ENCODE data around the gene CALHM6.
"Not testable (repeated sequence)": the region's sequence is repeated elsewhere in the genome, so short reads cannot be mapped to it uniquely, and the experiment has no call there.

Gene CALHM6

DNA sequence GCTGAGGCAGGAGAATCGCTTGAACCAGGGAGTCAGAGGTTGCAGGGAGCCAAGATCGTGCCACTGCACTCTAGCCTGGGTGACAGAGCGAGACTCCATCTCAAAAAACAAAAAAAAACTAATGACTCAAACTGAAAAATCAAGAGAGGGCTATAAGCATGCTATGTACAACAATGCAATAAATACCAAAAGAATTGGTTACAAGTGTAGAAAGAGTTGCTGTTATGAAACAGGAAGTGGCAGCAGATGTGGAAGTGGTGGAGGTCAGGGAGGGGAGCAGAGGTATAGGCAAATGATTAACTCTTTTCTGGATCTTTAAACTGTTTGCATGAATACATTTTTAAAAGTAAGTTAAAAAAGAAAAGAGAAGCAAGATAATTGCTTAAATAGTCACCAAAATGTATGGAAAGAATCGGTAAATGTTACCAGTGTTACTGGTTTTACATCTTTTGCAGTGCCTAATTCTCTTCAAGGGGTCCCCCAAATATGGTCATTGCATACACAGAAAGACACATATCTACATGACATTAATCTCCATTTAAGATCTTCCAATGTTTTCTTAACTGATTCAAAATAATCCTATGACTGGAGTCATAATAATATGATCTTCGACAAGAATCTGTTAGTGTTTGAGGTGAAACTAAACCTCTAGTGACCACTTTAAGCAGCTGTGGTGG lies 15.0 kb downstream of the CALHM6 start:
- DNase-seq (ENCODE audit: low read depth), result no peak

DNA sequence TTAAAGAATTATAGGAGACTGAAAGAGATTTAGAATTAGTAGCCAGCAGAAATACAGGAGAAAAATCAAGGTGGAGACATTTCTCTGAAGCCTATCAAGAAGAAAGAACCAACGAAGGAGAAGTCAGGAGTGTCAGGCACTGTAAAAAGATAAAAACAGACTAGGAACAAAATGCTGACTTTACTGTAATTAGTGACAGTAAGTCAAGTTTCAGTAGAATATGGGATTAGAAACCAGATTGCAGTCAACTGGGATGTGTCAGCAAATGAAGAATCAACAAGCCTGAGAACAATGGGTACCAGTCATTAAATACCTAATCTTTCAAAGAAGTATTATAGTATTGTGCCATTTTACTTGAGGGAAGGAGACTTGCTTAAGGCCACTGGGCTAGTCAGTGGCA lies 21.6 kb downstream of the CALHM6 start:
- DNase-seq (ENCODE audit: low read depth), result no peak

DNA sequence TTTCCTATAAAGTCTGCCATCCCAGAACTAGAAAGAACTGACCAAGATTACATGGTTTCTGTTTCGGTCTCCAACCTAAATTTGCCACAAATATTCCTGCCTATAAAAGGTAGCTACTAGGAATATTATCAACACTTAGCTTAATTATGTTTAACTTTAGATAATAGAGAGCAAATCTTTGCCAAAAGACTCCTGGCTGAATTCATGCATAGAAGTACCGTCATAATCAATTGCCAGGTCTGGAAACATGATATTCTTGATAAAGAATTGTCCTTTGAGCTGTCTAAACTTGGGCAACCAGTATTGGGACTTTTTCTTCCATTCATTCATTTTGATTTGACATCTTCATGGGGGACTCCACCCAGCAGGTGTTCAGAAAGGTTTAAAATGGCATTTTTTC lies 22.4 kb downstream of the CALHM6 start:
- DNase-seq (ENCODE audit: low read depth), result no peak

DNA sequence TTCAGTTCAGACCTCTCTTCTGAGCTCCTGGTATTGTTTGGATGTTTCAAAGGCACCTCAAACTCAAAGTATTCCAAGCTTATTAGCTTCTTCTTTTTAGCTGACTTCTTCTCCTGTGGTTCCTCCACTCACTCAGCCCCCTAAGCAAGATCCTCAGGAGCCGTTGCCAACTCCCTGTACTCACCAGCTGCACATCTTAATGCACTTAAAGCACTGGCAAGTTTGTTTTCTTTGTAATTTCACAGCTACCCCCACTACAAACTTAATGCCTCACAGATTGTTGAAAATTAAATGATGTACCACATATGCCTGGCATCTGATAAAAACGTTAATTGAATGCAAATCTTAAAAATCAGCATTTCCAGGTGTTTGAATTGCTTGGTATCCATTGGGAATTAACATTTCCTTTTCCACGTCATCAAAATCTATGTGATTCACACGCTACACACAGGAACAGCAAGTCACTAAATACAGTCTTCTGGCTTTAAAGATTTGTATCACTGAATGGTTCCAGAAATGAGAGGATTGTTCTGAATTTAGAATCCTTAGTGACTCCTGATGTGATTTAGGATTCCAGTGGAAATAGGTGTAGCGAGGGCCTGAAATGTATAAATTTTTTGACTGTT lies 24.5 kb downstream of the CALHM6 start:
- DNase-seq (ENCODE audit: low read depth), result no peak

DNA sequence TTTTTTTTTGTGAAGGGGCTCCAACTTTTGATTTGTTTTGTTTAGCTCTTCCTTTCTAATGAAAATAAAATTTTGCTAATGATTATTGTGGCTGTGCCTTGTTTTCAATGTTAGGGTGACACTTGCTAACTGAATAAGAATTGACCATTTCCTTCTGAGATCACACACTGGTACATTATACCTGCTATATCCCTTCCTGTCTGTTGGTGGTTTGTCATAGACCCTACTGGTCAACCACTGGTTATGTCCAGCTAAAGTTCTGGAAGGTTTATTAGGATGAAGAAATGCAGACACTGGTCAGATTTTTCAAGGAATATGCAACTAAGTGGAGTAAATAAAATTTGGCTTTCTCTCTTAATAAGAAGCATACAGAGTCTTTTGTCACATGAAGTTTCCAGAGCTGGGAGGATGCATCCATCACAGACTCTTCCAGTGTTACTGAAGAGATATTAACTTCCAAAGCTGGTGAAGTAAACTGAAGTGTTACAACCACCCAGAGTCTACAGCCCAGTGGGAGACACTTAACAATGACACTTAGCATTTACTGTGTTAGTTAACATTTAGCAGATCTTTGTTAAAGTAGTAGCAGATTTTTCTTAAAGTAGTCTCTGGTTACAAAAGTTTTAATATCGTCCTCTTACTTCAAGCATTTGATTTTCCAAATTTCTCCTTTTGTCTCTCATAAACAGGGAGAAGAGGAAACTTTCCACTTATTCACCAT lies 30.6 kb downstream of the CALHM6 start:
- no peak for DNase-seq (ENCODE audit: low read depth)

DNA sequence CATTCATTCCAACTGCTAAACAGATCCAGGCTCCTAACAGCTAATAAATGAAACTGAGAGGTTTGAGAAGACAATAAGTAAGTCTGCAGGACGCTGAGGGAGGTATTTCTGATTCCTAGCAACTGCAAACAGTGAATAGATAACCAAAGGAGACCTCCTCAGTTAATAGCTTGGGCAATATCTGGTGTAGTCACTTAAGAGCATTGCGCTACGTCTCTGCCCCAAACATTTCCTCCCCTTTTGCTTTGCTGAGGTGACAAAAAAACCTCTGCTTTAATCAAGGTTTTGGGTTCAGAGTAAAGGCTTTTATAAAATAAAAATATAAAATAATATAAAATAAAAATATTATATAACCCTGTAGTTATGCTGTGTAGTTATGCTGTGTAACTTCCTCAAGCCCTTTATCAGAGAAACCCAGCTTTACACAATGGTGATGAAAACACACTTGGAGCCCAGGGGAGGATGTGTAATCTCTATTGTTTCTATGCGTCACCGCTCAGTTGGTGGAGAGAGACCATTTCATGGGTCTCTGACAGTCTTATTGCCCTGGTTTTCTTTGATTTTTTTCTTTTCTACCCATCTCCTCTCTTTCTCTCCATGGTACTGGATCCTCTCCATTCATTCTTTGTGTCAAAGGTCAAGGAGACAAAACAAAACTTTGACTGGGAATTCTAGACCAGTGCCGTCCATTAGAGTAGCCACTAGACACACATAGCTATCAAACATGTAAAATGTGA lies 31.3 kb downstream of the CALHM6 start:
- no peak for DNase-seq (ENCODE audit: low read depth)

DNA sequence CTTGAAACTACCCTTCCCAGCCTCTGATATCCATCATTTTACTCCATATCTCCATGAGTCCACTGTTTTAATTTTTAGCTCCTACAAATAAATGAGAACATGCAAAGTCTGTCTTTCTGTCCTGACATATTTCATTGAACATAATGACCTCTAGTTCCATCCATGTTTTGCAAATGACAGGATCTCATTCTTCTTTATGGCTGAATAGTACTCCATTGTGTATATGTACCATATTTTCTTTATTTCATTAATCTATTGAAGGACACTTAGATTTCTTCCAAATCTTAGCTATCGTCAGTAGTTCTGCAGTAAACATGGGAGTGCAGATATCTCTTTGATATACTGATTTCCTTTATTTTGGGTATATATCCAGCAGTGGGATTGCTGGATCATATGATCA lies 34.0 kb downstream of the CALHM6 start:
- DNase-seq (ENCODE audit: low read depth), result not testable (repeated sequence)

DNA sequence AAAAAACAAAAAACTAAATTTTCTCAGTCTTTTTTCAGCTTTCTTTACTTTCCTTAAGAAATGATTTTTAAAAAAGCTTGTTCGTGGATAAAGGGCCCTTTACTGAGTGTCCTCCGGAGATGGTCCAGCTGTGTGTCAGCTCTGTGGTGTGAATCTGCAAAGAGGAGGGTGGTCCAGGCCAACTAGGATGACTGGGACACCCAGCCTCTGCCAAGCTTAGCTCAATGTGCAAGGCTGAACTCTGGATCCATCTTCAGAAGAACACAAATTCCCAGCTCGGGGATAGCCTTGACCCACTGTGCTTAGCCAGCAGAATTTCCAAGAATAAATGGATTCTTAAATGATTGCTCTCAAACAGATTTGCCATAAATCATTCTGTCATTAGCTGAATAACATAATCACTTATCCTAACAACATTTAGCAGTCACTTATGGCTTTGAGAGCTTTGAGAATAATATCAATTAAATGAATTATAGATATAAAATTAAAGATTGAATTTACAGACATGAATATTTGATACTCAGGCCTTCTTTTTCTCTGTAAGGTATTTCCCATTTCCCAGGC lies 36.0 kb downstream of the CALHM6 start:
- DNase-seq (ENCODE audit: low read depth), result no peak

DNA sequence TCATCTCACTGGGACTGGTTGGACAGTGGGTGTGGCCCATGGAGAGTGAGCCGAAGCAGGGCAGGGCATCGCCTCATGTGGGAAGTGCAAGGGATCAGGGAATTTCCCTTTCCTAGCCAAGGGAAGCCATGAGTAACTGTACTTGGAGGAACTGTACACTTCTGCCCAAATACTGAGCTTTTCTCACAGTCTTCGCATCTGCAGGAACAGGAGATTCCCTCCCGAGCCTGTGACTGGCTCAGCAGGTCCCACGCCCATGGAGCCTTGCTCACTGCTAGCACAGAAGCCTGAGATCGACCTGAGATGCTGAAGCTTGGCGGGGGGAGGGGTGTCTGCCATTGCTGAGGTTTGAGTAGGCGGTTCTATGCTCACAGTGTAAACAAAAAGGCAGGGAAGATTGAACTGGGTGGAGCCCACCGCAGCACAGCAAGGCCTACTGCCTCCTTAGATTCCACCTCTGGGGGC lies 39.8 kb downstream of the CALHM6 start:
- no peak for DNase-seq (ENCODE audit: low read depth)

DNA sequence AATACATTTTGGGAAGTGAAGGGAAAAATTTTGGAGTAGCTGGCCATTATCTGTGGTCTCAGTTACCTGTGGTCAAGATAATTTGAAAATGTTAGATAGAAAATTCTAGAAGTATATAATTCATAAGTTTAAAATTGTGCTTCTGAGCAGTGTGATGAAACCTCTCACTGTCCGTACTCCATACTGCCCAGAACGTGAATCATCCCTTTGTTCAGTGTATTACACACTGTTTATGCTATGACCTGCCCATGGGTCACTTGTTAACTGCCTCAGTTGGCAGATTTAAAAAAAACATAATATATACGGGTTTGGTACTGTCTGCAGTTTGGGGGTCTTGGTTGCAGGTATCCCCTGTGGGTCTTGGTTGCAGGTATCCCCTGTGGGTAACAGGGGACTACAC lies 46.1 kb downstream of the CALHM6 start:
- no peak for DNase-seq (ENCODE audit: low read depth)

DNA sequence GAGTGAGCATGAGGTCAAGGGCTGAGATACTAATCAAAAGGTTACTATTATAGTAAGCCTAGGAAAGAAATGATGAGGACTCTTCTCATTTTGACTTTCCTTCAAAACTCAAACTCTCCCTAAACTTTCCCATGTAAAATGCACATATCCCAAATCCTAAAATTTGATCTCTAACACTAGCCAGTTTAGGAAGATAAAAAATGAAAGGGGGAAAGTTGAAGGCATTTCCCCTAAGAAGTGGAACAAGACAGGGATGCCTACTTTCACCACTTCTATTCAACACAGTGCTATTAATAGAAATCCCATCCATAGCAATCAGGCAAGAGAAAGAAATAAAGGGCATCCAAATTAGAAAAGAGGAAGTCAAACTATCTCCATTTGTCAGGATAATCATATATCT lies 47.4 kb downstream of the CALHM6 start:
- DNase-seq (ENCODE audit: low read depth), result no peak

DNA sequence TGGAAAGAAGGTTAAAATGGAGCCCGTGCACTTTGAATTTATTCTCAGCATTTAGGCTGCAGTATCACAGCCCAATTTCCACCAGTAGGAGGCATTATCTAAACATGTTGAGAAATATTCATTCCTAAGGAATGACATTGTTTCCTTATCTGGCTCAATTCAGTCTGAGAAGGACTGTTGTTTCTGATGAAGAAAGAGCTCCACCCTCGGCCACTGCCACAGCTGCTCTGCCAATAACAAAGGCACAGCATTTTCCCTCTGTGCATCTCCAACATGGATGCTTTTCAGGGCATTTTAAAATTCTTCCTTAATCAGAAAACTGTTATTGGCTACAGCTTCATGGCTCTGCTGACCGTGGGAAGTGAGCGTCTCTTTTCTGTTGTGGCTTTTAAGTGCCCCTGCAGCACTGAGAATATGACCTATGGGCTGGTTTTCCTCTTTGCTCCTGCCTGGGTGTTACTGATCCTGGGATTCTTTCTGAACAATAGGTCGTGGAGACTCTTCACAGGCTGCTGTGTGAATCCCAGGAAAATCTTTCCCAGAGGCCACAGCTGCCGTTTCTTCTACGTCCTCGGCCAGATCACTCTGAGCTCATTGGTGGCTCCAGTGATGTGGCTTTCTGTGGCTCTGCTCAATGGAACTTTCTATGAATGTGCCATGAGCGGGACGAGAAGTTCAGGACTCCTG lies 50.4 kb downstream of the CALHM6 start, which contains the start of gene CALHM5:
TSS of gene CALHM5 (plus strand) at position 216 of the 687 bp plus-strand sequence. CDS start at position 274, 58 bp downstream.
- no peak for DNase-seq (ENCODE audit: low read depth)

DNA sequence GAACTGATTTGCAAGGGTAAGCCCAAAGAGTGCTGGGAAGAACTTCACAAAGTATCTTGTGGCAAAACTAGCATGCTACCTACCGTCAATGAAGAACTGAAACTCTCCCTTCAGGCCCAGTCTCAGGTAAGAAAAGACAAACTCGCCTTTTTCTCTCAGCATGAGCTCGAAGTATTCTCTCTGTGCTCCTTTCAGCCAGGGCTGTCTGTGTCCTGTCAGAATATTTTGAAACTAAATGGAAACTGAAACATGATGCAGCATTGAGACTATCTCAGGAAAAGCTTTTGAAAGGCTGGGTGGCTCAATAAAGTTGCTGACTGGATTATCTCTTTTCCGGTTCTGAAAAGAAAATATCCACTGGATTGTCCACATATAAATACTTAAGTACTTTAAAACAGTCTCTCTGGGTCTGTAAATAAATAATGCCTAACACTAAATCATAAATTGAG lies 51.0 kb downstream of the CALHM6 start:
- no peak for DNase-seq (ENCODE audit: low read depth)

DNA sequence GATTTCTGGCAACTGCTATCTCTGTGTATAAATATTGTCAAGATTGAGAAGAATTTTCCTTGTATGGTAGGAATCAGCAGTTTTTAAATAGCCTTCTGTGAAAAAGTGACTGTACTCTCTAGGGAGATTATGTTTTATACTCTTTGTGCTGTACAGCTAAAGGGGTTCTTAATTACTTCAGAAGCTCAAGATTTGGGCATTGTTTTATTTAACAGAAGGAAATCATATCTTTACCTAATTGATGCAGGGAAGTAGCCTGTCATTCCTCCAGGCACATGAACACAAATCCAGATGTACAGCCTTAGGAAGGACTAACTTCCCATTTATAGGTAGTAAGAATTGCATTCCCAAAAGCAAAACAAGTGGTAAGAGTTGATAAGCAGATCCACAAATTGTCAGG lies 51.6 kb downstream of the CALHM6 start:
- DNase-seq (ENCODE audit: low read depth), result no peak

All from T follicular helper cell (primary cell).